Erythroblast (primary cell): ENCODE data around the gene EFCAB10.
"Not testable (repeated sequence)": the region's sequence is repeated elsewhere in the genome, so short reads cannot be mapped to it uniquely, and the experiment has no call there.

ENCODE experiments used
- DNase-seq, 2 experiments: peaks; one replicate each; lab custom pipeline; 2025; lab: John Stamatoyannopoulos, UW
- GATA1 ChIP-seq: IDR thresholded peaks from 2 replicates; pipeline ENCODE4 v1.6.1; 2011; ENCODE audit warnings: low read depth, mild to moderate bottlenecking, control low read depth, low read length, moderate library complexity
- POLR2A ChIP-seq: IDR thresholded peaks from 2 replicates; pipeline ENCODE4 v1.6.1; 2011; ENCODE audit warnings: mild to moderate bottlenecking, low read length

The EFCAB10 gene

GRCh38 chr7:105531792-105532671 lies 49.3 kb downstream of the EFCAB10 start, which contains the start of gene RINT1:
Gene RINT1, plus strand, starts transcription at chr7:105532201. Its CDS starts 115 bp downstream, at chr7:105532316.
- peak; percentile 94 for DNase-seq
- TF ChIP-seq GATA1 (no peak), POLR2A (peak; percentile 96)

GRCh38 chr7:105530546-105530945 lies 50.7 kb downstream of the EFCAB10 start:
- TF ChIP-seq GATA1, result no peak
- no peak for TF ChIP-seq POLR2A
- no peak for DNase-seq

- no peak for DNase-seq
- TF ChIP-seq GATA1 (no peak), POLR2A (no peak)
These were observed 51.2 kb downstream of the EFCAB10 start for GRCh38 chr7:105530126-105530525.

GRCh38 chr7:105527737-105528136 lies 53.6 kb downstream of the EFCAB10 start:
- not testable (repeated sequence) for DNase-seq

GRCh38 chr7:105524840-105525239 lies 56.5 kb downstream of the EFCAB10 start:
- no peak for DNase-seq
- TF ChIP-seq POLR2A (no peak), GATA1 (no peak)

GRCh38 chr7:105524423-105524822 lies 56.9 kb downstream of the EFCAB10 start:
- DNase-seq, result not testable (repeated sequence)

- DNase-seq, result peak; percentile 92 to 93
- TF ChIP-seq POLR2A (peak; percentile 72), GATA1 (no peak)
These were observed 59.4 kb downstream of the EFCAB10 start, which contains the start of gene PUS7 for GRCh38 chr7:105521717-105522463. Gene PUS7, minus strand, starts transcription at chr7:105522271. Its CDS starts 13,759 bp downstream, at chr7:105508512.

- DNase-seq, result peak; percentile 71 to 76
- TF ChIP-seq GATA1, result no peak
These were observed 60.1 kb downstream of the EFCAB10 start for GRCh38 chr7:105521027-105521716.

GRCh38 chr7:105520620-105521019 lies 60.7 kb downstream of the EFCAB10 start:
- not testable (repeated sequence) for DNase-seq

- no peak for DNase-seq
- TF ChIP-seq GATA1, result no peak
- TF ChIP-seq POLR2A, result no peak
These were observed 61.9 kb downstream of the EFCAB10 start for GRCh38 chr7:105519353-105519752.

GRCh38 chr7:105515610-105516009 lies 65.7 kb downstream of the EFCAB10 start:
- DNase-seq, result not testable (repeated sequence)
